ENCODE data around the gene BPI.
"Not testable (repeated sequence)": the region's sequence is repeated elsewhere in the genome, so short reads cannot be mapped to it uniquely, and the experiment has no call there.

The BPI gene

GRCh38 chr20:38303908-38304379 lies at the start of gene BPI:
Gene BPI, plus strand, starts transcription at chr20:38304156. Its CDS starts 68 bp downstream, at chr20:38304224.
- Mint-ChIP-seq H3K9me3 (no peaks in the 10 kb centered on the region), H3K27ac (no peak within 1 kb of the TSS), H3K27me3 (peaks cover 46 to 58% of the 10 kb centered on the region in 2 donors), H3K4me1 (peaks cover 13 to 14% of the 10 kb centered on the region in 2 donors), H3K36me3 (no peaks in the 10 kb centered on the region), H3K4me3 (no peak within 1 kb of the TSS)
- ATAC-seq (replicated peaks): peak; percentile 57 to 63
- DNase-seq: no peak

DNA sequence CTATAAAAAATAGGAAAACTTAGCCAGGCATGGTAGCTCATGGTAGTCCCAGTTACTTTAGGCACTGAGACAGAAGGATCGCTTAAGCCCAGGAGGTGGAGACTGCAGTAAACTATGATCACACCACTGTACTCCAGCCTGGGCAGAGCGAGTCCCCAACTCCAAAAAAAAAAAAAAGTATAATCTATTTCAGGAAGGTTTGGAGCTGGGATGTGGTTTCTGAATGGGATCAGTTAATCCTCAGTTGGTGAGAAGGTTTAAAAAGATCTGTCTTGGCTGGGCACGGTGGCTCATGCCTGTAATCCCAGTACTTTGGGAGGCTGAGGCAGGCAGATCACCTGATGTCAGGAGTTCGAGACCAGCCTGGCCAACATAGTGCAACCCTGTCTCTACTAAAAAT lies 49.3 kb upstream of the BPI start:
- H3K4me1 Mint-ChIP-seq; H3K9me3 Mint-ChIP-seq; ATAC-seq (replicated peaks); H3K4me3 Mint-ChIP-seq; H3K27ac Mint-ChIP-seq; H3K36me3 Mint-ChIP-seq; DNase-seq: not testable (repeated sequence)
- peaks cover 32 to 53% of the 10 kb centered on the region in 2 donors for H3K27me3 Mint-ChIP-seq

GRCh38 chr20:38255393-38255792 lies 48.6 kb upstream of the BPI start:
- Mint-ChIP-seq H3K9me3 (peaks cover 0 to 3% of the 10 kb centered on the region in 2 donors), H3K4me3 (no peak overlapping the region), H3K36me3 (no peaks in the 10 kb centered on the region), H3K4me1 (peaks cover 0 to 3% of the 10 kb centered on the region in 2 donors), H3K27ac (no peak overlapping the region), H3K27me3 (peaks cover 40 to 57% of the 10 kb centered on the region in 2 donors)
- no peak for ATAC-seq (replicated peaks)
- no peak for DNase-seq

DNA sequence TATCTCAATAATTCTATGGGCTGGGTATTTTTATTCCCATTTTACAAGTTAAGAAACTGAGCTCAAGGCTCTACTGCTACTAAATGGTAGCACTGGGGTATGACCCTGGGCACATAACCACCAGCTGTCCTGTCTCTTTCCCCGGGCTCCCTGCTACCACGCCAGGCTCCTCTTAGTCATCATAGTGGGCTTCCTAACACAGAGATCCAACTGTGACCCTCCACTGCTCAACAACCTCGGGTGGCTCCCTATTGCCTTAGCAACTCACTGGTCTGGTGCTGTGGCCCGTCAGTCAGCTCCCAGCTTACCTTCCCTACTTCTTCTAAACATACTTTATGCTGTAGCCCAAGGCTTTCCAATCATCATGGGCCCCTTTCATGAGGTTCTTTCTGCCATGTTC lies 47.9 kb upstream of the BPI start:
- H3K4me1 Mint-ChIP-seq: peaks cover 6% of the 10 kb centered on the region in 2 donors
- DNase-seq (no peak), ATAC-seq (replicated peaks) (no peak)
- no peak overlapping the region for H3K4me3 Mint-ChIP-seq
- peaks cover 44 to 58% of the 10 kb centered on the region in 2 donors for H3K27me3 Mint-ChIP-seq
- no peaks in the 10 kb centered on the region for H3K9me3 Mint-ChIP-seq
- no peaks in the 10 kb centered on the region for H3K36me3 Mint-ChIP-seq
- no peak overlapping the region for H3K27ac Mint-ChIP-seq

DNA sequence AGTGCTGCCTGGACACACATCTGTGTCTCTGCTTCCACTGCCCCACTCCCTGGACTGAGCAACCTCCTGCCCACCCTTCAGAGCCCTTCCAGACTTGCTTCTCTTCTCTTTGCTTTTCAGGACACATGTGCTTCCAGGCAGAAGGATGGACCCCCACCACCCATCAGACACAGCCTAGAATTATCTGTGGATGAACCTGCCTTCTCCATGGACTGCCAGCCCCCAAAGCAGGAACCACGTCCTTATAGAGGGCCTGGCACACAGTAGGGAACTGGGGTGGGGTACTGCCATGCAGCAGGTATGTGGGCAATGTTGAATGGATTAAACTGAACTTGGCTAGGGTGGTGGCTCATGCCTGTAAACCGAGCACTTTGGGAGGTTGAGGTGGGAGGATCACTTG lies 47.0 kb upstream of the BPI start:
- no peak for ATAC-seq (replicated peaks)
- Mint-ChIP-seq H3K9me3 (no peaks in the 10 kb centered on the region), H3K36me3 (no peaks in the 10 kb centered on the region), H3K27me3 (peaks cover 49 to 65% of the 10 kb centered on the region in 2 donors), H3K4me1 (peaks cover 7% of the 10 kb centered on the region in 2 donors), H3K27ac (no peak overlapping the region), H3K4me3 (no peak overlapping the region)
- DNase-seq: no peak

DNA sequence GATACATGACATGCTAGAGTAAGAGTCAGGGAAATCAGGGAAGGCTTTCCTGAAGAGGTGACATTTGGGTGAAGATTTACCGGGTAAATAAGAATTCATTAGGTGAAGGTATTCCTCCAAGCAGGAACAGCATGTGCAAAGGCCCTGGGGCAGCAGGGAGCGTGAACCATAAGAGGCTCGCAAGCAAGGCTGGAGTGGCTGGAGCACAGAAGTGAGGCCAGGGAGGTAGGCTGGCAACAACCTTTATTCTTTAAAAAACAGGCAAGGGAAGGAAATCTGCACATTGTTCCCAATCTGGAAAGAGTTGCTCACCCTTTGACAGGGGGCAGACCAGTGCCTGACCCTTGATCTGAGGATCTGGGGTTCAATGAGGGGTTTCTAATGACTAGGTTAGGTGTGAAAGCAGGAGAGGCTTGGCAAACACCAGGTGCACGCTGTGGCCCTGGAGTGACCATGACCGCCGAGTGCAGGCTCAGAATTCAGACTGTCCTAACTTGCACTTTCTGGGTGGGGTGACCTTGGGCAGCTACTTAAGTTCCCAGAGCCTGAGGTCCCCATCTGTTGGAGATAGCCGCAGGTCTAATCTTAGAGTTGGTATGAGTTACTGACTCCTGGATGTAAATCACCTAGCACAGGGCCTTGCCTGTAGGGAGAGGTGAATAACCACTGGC lies 45.3 kb upstream of the BPI start:
- Mint-ChIP-seq H3K36me3 (no peaks in the 10 kb centered on the region), H3K4me3 (no peak overlapping the region), H3K27me3 (peaks cover 56 to 70% of the 10 kb centered on the region in 2 donors), H3K4me1 (peaks cover 7% of the 10 kb centered on the region in 2 donors), H3K27ac (no peak overlapping the region), H3K9me3 (no peaks in the 10 kb centered on the region)
- DNase-seq (no peak), ATAC-seq (replicated peaks) (no peak)

DNA sequence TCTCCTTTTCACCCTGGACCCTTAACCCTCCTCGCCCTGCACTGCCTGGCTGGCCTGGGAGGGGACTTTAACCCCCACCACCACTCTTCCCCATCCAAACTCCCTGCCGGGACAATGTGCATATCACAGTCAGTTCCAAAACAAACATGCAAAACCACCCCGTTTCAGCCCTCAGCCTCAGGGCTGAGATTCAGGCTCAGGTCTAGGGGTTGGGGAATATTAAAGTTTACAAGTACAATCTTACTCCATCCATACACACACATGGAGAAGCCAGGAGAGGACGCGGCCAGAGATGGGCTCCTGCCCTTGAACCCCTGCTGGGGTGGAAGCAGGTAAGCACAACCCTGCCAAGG lies 44.0 kb upstream of the BPI start:
- peaks cover 56 to 83% of the 10 kb centered on the region in 2 donors for H3K27me3 Mint-ChIP-seq
- H3K27ac Mint-ChIP-seq: no peak overlapping the region
- DNase-seq: no peak
- peaks cover 7% of the 10 kb centered on the region in 2 donors for H3K4me1 Mint-ChIP-seq
- no peaks in the 10 kb centered on the region for H3K9me3 Mint-ChIP-seq
- H3K4me3 Mint-ChIP-seq: no peak overlapping the region
- H3K36me3 Mint-ChIP-seq: no peaks in the 10 kb centered on the region
- no peak for ATAC-seq (replicated peaks)

DNA sequence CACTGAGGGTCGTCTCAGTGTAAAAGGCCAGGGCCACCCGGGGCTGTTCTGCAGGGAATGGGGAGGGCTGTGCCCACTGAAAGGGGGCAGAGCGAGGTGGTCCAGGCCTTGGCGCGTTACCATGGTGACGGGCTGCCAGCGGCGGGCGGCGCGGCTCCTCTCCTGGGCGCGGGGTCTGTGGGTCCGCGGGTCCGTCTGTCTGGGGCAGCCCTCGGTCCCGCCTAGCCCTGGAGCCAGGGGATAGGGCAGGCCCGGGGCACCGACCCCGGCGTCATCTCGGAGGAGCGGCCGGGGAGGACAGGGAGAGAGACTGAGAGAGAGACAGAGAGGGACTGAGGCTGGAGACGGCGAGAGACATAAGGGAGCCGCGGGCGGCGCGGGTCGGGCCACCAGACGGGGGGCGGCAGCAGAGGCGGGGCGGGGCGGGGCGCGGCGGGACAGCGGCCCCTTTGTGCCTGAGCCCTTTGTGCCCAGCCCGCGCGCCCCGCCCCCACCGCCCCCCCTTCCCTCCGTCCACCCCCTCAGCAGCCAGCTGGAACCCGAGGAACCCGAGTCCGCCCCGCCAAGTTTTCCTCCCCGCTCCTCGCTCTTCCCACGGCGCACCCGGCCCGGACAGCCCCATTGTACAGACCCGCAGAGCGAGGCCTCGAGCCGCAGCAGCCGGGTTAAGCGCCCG lies 43.4 kb upstream of the BPI start, which contains the start of gene KIAA1755:
Gene KIAA1755, minus strand, starts transcription at position 358 of the 676 bp plus-strand sequence. Its CDS starts 235 bp downstream, at position 123.
- peaks cover 1 to 2% of the 10 kb centered on the region in 2 donors for H3K9me3 Mint-ChIP-seq
- ATAC-seq (replicated peaks) (no peak), DNase-seq (no peak)
- H3K36me3 Mint-ChIP-seq: no peaks in the 10 kb centered on the region
- H3K27me3 Mint-ChIP-seq: peaks cover 57 to 85% of the 10 kb centered on the region in 2 donors
- no peak within 1 kb of the TSS for H3K27ac Mint-ChIP-seq
- peak within 1 kb of the TSS in 1 of 2 donors; percentile 22 for H3K4me3 Mint-ChIP-seq
- H3K4me1 Mint-ChIP-seq: peaks cover 7% of the 10 kb centered on the region in 2 donors

GRCh38 chr20:38261054-38261390 lies 42.9 kb upstream of the BPI start:
- peaks cover 3% of the 10 kb centered on the region in 2 donors for H3K9me3 Mint-ChIP-seq
- H3K36me3 Mint-ChIP-seq: no peaks in the 10 kb centered on the region
- DNase-seq: no peak
- peak overlapping the region in 1 of 2 donors; percentile 22 for H3K4me3 Mint-ChIP-seq
- no peak for ATAC-seq (replicated peaks)
- H3K27ac Mint-ChIP-seq: no peak overlapping the region
- peaks cover 58 to 84% of the 10 kb centered on the region in 2 donors for H3K27me3 Mint-ChIP-seq
- H3K4me1 Mint-ChIP-seq: peaks cover 7% of the 10 kb centered on the region in 2 donors

DNA sequence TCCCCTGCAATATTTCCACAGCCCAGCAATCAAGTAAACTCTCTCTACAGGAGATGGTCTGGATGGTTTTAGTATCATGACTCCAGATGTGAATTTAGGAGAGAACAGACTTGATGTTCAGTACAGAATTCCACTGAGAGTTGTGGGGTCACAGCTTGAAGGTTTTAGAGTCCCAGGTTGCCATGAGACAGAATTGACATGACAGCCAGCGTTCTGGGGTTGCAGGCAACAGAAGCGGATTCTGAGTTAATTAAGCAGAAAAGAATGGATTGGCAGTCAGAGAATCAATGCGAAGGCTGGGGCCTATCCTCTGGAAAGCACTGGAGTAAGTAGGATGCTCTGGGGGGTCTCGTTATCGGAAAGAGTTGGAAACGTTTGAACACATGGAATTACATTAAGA lies 41.0 kb upstream of the BPI start:
- ATAC-seq (replicated peaks): no peak
- DNase-seq: no peak
- no peaks in the 10 kb centered on the region for H3K36me3 Mint-ChIP-seq
- H3K27me3 Mint-ChIP-seq: peaks cover 53 to 81% of the 10 kb centered on the region in 2 donors
- H3K9me3 Mint-ChIP-seq: peaks cover 3% of the 10 kb centered on the region in 2 donors
- H3K27ac Mint-ChIP-seq: no peak overlapping the region
- peaks cover 7% of the 10 kb centered on the region in 2 donors for H3K4me1 Mint-ChIP-seq
- no peak overlapping the region for H3K4me3 Mint-ChIP-seq

GRCh38 chr20:38266426-38266825 lies 37.5 kb upstream of the BPI start:
- peaks cover 6 to 8% of the 10 kb centered on the region in 2 donors for H3K9me3 Mint-ChIP-seq
- no peak overlapping the region for H3K4me3 Mint-ChIP-seq
- ATAC-seq (replicated peaks): no peak
- DNase-seq: no peak
- H3K27ac Mint-ChIP-seq: no peak overlapping the region
- no peaks in the 10 kb centered on the region for H3K36me3 Mint-ChIP-seq
- H3K27me3 Mint-ChIP-seq: peaks cover 44 to 77% of the 10 kb centered on the region in 2 donors
- H3K4me1 Mint-ChIP-seq: no peaks in the 10 kb centered on the region

DNA sequence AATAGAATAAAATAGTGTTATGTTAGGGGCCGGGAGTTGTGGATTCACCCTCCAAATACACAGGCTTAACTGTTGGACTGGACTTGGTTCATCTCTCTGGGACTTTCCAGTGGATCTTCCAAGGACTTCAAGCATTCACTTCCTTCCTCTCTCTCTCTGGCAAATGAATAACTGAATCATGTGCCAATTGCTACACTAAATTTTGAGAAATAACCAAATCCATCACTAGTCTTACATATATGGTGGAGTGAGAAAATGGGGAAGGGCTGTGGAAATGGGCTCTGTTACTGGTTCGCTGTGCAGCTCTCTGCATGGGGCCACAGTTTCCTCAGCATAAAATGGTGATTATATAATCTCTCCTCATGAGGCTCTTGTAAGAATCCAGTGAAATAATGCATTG lies 36.7 kb upstream of the BPI start:
- H3K27ac Mint-ChIP-seq: no peak overlapping the region
- DNase-seq (no peak), ATAC-seq (replicated peaks) (no peak)
- H3K4me1 Mint-ChIP-seq: no peaks in the 10 kb centered on the region
- no peaks in the 10 kb centered on the region for H3K36me3 Mint-ChIP-seq
- H3K9me3 Mint-ChIP-seq: peaks cover 6 to 8% of the 10 kb centered on the region in 2 donors
- peaks cover 40 to 75% of the 10 kb centered on the region in 2 donors for H3K27me3 Mint-ChIP-seq
- no peak overlapping the region for H3K4me3 Mint-ChIP-seq

- H3K27me3 Mint-ChIP-seq: peaks cover 37 to 68% of the 10 kb centered on the region in 2 donors
- H3K4me1 Mint-ChIP-seq: no peaks in the 10 kb centered on the region
- H3K27ac Mint-ChIP-seq: no peak overlapping the region
Observed at GRCh38 chr20:38267901-38268514, 35.9 kb upstream of the BPI start.

DNA sequence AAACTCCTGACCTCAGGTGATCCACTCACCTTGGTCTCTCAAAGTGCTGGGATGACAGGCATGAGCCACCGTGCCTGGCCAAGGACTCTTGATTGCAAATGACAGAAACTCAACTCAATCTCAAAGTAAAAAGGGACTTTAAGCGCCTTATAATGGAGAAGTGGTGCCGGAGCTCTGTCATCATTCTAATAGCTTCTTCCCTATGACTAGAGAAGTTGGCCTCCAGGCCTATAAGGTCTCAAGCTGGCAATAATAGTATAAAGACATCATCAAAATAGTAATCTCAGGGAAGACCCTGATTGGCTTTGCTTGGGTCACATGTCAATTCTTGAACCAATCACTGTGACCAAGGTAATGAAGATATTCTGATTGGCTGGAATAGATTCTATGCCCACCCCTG lies 34.9 kb upstream of the BPI start:
- H3K9me3 Mint-ChIP-seq: peaks cover 6 to 8% of the 10 kb centered on the region in 2 donors
- H3K4me1 Mint-ChIP-seq: no peaks in the 10 kb centered on the region
- no peak overlapping the region for H3K4me3 Mint-ChIP-seq

More at GRCh38 chr20:38267901-38268514, 35.9 kb upstream of the BPI start:
- no peak for ATAC-seq (replicated peaks)
- H3K9me3 Mint-ChIP-seq: peaks cover 6 to 8% of the 10 kb centered on the region in 2 donors
- no peaks in the 10 kb centered on the region for H3K36me3 Mint-ChIP-seq
- H3K4me3 Mint-ChIP-seq: no peak overlapping the region
- DNase-seq: no peak

More for the DNA sequence above, 34.9 kb upstream of the BPI start:
- DNase-seq (no peak), ATAC-seq (replicated peaks) (no peak)
- Mint-ChIP-seq H3K36me3 (no peaks in the 10 kb centered on the region), H3K27ac (no peak overlapping the region), H3K27me3 (peaks cover 35 to 57% of the 10 kb centered on the region in 2 donors)

Measured in stimulated activated naive B cell treated with anti-CD40 and anti-IgM and Interleukin-4, amounts not matched to agents 10 μg/mL and 1 μg/mL and 100 μg/mL, for 72 hours (primary cell).